Esophagus muscularis mucosa (tissue), 4 donors: ENCODE results near the gene SNX1. TPM values are rescaled to one million over a fixed set of nuclear protein-coding genes. Genes with fewer than 3 reads are reported as not detected.
A peak's percentile ranks its signal among the peaks of the same experiment; 100 is the strongest.
"Not testable (repeated sequence)": the region's sequence is repeated elsewhere in the genome, so short reads cannot be mapped to it uniquely, and the experiment has no call there.

Source experiments
- DNase-seq: peaks from one replicate; pipeline ENCODE4 v3.0.0-alpha.2; 2017; ENCODE audit errors: extremely low spot score
- H3K27ac ChIP-seq, 4 donors: fragments of 200-600 bp; sonication (generic); replicated peaks in 1 of 4; 1 replicate in 3 of 4; 2 replicates in 1 of 4; pipeline ENCODE4 v1.5.1; 2016 to 2019; ENCODE audit warnings: mild to moderate bottlenecking in 1 of 4
- H3K27me3 ChIP-seq, 4 donors: fragments of 200-600 bp; sonication (generic); one replicate each; pipeline versions ENCODE4 v1.5.1 to v1.6.0; 2016 to 2019
- H3K36me3 ChIP-seq, 4 donors: fragments of 200-600 bp; sonication (generic); one replicate each; pipeline ENCODE4 v1.5.1; 2016 to 2019
- H3K4me1 ChIP-seq, 4 donors: fragments of 200-600 bp; sonication (generic); one replicate each; pipeline ENCODE4 v1.5.1; 2016 to 2019
- H3K4me3 ChIP-seq, 4 donors: fragments of 200-600 bp; sonication (generic); 1 replicate in 2 of 4; 2 replicates in 2 of 4; pipeline ENCODE4 v1.5.1; 2016 to 2019; ENCODE audit warnings: mild to moderate bottlenecking in 4 of 4, moderate library complexity in 1 of 4
- H3K9me3 ChIP-seq, 4 donors: fragments of 200-600 bp; sonication (generic); 1 replicate in 3 of 4; 2 replicates in 1 of 4; pipeline ENCODE4 v1.5.1; 2016 to 2019
- EP300 ChIP-seq: sonication (generic); formaldehyde crosslinking; IDR thresholded peaks from one replicate; pipeline ENCODE4 v1.6.1; 2017; ENCODE audit warnings: antibody characterized with exemption
- POLR2A ChIP-seq: fragments of 450-650 bp; IDR thresholded peaks from one replicate; pipeline ENCODE4 v1.6.1; 2017; ENCODE audit warnings: antibody characterized with exemption, moderate library complexity, mild to moderate bottlenecking, low read depth
- POLR2AphosphoS5 ChIP-seq, 2 donors: sonication (generic); formaldehyde crosslinking; IDR thresholded peaks; one replicate each; pipeline ENCODE4 v1.6.1; 2017; ENCODE audit warnings: antibody characterized with exemption in 2 of 2
- WGBS: methylation state at CpG from one replicate; pipeline ENCODE4 v1.1.5; 2018; 5-methylcytosine and 5-hydroxymethylcytosine counted together
- intact Hi-C: fragments of 100-400 bp; cut with DNase I; formaldehyde crosslinking; loops from one replicate; pipeline ENCODE4 v1.15.1; 2023
- total RNA-seq, 4 donors: library from RNA; depleted of rRNA; stranded (reverse); fragments of >200 nt; gene quantifications; one replicate each; pipeline versions ENCODE4 v1.1.0 to v1.2.1, GENCODE V29; 2016
- TF ChIP-seq, protein P1 (sequence below), 3 experiments: fragments of 200-600 bp in 2 of 3; fragments of 450-650 bp in 1 of 3; sonication (generic) in 2 of 3; IDR thresholded peaks; one replicate each; pipeline ENCODE4 v1.5.1; 2017 to 2019; ENCODE audit warnings: antibody characterized with exemption in 3 of 3, mild to moderate bottlenecking in 2 of 3, moderate library complexity in 1 of 3

Gene SNX1
- total RNA-seq, 4 donors from 2014 or later = 79.4 to 93.0 (median 87.5) TPM

DNA sequence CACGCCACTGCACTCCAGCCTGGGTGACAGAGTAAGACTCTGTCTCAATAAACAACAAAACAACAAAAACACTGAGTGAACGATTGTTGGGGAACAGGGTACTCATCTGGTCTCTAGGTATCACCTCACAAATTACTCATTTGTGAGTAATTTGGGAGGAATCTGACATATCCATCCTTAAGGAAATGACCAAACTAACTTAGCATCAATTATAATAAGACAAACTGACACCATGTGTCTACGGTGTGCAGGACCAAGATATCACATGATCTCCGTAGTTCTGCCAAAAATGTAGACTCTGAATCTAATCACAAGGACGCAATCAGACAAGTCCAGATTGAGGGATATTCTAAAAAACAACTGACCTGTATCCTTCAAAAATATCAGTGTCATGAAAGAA is 37.5 kb upstream of the SNX1 start:
- no peak for DNase-seq
- H3K4me3 ChIP-seq = no peak overlapping the region
- no peak overlapping the region for H3K27ac ChIP-seq
- intact Hi-C loops = no loop called here
- WGBS = 78% methylated on average over 5 of the region's 5 CpGs
- H3K9me3 ChIP-seq = no peaks in the 10 kb centered on the region
- H3K27me3 ChIP-seq = no peaks in the 10 kb centered on the region
- no peaks in the 10 kb centered on the region for H3K36me3 ChIP-seq
- TF ChIP-seq EP300 (no peak), POLR2AphosphoS5 (IDR thresholded peaks at IDR 0.05) (no peak), POLR2A (no peak)
- TF ChIP-seq, protein P1, sequence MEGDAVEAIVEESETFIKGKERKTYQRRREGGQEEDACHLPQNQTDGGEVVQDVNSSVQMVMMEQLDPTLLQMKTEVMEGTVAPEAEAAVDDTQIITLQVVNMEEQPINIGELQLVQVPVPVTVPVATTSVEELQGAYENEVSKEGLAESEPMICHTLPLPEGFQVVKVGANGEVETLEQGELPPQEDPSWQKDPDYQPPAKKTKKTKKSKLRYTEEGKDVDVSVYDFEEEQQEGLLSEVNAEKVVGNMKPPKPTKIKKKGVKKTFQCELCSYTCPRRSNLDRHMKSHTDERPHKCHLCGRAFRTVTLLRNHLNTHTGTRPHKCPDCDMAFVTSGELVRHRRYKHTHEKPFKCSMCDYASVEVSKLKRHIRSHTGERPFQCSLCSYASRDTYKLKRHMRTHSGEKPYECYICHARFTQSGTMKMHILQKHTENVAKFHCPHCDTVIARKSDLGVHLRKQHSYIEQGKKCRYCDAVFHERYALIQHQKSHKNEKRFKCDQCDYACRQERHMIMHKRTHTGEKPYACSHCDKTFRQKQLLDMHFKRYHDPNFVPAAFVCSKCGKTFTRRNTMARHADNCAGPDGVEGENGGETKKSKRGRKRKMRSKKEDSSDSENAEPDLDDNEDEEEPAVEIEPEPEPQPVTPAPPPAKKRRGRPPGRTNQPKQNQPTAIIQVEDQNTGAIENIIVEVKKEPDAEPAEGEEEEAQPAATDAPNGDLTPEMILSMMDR (IDR thresholded peaks at IDR 0.05) = no peak
- H3K4me1 ChIP-seq = no peaks in the 10 kb centered on the region

DNA sequence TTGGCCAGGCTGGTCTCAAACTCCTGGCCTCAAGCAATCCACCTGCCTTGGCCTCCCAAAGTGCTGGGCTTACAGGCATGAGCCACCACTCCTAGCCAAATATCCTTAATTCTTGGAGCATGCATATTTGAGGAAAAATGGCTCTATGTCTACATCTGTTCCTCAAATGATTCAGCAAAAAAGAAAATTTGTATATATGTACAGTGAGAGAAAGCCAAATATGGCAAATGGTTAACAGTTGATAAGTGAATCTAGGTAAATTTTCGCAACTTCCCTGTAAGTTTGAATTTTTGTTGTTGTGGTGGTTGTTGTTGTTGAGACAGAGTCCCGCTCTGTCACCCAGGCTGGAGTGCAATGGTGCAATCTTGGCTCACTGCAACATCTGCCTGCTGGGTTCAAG is 36.7 kb upstream of the SNX1 start:
- H3K4me1 ChIP-seq, H3K27ac ChIP-seq, H3K9me3 ChIP-seq, H3K4me3 ChIP-seq, H3K27me3 ChIP-seq, H3K36me3 ChIP-seq, DNase-seq, intact Hi-C loops: not testable (repeated sequence)
- 91% methylated on average over 2 of the region's 2 CpGs for WGBS

DNA sequence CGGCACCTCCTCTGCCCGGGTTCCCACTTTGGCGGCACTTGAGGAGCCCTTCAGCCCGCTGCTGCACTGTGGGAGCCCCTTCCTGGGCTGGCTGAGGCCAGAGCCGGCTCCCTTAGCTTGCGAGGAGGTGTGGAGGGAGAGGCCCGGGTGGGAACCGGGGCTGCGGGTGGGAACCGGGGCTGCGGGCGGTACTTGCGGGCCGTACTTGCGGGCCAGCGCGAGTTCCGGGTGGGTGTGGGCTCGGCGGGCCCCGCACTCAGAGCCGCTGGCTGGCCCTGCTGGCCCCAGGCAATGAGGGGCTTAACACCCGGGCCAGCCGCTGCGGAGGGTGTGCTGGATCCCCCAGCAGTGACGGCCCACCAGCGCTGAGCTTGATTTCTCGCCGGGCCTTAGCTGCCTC is 35.1 kb upstream of the SNX1 start:
- no peaks in the 10 kb centered on the region for H3K4me1 ChIP-seq

DNA sequence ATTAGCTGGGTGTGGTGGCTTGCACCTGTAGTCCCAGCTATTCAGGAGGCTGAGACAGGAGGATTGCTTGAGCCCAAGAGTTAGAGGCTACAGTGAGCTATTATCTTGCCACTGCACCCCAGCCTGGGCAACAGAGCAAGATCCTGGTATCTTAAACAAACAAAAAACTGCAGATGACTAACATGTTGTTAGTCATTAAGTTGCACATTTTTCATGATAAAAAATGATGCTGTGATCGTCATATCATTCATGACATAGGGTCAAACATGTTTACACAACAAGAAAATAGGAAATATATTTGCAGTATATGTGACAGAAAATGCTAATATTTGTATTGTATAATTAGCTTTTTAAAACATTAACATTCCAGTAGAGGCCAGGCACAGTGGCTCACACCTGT is 29.3 kb upstream of the SNX1 start:
- H3K27ac ChIP-seq = no peak overlapping the region
- no peak for DNase-seq
- TF ChIP-seq EP300 (no peak), POLR2A (no peak), POLR2AphosphoS5 (IDR thresholded peaks at IDR 0.05) (no peak)
- TF ChIP-seq, protein P1 (IDR thresholded peaks at IDR 0.05) = no peak
- H3K36me3 ChIP-seq = peaks cover 0 to under 1% (median 0%) of the 10 kb centered on the region in 4 donors
- peaks cover 9 to 21% (median 20%) of the 10 kb centered on the region in 4 donors for H3K4me1 ChIP-seq
- no peak overlapping the region for H3K4me3 ChIP-seq
- no peaks in the 10 kb centered on the region for H3K9me3 ChIP-seq
- intact Hi-C loops = loop anchor here (2.0 kb wide), 1 partner anchor 314 kb away; no protein-coding TSS in a partner anchor
- no peaks in the 10 kb centered on the region for H3K27me3 ChIP-seq
- 72% methylated on average over 1 of the region's 1 CpG for WGBS

More for the DNA sequence above, 35.1 kb upstream of the SNX1 start:
- H3K9me3 ChIP-seq = no peaks in the 10 kb centered on the region
- DNase-seq = no peak
- no peak overlapping the region for H3K4me3 ChIP-seq
- intact Hi-C loops = no loop called here
- TF ChIP-seq POLR2AphosphoS5 (IDR thresholded peaks at IDR 0.05) (no peak), EP300 (no peak), POLR2A (no peak)
- TF ChIP-seq, protein P1 (IDR thresholded peaks at IDR 0.05) = no peak
- WGBS = no CpG with 5 or more reads among the region's 29 CpGs
- H3K36me3 ChIP-seq = no peaks in the 10 kb centered on the region
- no peaks in the 10 kb centered on the region for H3K27me3 ChIP-seq
- no peak overlapping the region for H3K27ac ChIP-seq

DNA sequence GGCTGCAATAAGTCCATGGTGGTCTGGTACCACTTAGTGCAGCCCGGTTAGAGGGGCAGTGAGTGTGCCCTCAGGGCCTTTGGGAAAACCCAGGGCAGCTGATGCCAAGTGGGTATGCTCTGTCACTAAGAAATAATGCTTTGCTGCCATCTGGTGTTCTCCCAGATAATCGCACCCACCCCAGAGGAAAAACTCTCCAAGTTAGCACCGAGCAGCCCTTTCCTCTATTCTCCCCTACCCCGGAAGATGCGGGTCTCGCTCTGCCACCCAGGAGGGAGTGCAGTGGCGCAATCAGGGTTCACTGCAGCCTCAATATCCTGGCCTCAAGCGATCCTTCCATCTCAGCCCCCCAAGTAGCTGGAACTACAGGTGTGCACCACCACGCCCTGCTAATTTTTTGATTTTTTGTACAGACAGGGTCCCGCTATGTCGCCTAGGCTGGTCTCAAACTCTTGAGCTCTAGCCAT is 28.2 kb upstream of the SNX1 start:
- TF ChIP-seq EP300 (no peak), POLR2A (no peak), POLR2AphosphoS5 (IDR thresholded peaks at IDR 0.05) (no peak)
- TF ChIP-seq, protein P1 (IDR thresholded peaks at IDR 0.05) = peak; percentile 82 to 93 (median 84)
- Histone ChIP-seq H3K4me3 (no peak overlapping the region), H3K9me3 (no peaks in the 10 kb centered on the region), H3K36me3 (peaks cover 0 to 11% (median 5%) of the 10 kb centered on the region in 4 donors), H3K27me3 (no peaks in the 10 kb centered on the region), H3K27ac (no peak overlapping the region), H3K4me1 (peaks cover 13 to 29% (median 27%) of the 10 kb centered on the region in 4 donors)
- intact Hi-C loops = loop anchor here (2.0 kb wide), 1 partner anchor 315 kb away; no protein-coding TSS in a partner anchor
- DNase-seq = no peak
- WGBS = 60% methylated on average over 4 of the region's 11 CpGs
